ENCODE data around the gene TSKS.

- TF ChIP-seq, protein P1, sequence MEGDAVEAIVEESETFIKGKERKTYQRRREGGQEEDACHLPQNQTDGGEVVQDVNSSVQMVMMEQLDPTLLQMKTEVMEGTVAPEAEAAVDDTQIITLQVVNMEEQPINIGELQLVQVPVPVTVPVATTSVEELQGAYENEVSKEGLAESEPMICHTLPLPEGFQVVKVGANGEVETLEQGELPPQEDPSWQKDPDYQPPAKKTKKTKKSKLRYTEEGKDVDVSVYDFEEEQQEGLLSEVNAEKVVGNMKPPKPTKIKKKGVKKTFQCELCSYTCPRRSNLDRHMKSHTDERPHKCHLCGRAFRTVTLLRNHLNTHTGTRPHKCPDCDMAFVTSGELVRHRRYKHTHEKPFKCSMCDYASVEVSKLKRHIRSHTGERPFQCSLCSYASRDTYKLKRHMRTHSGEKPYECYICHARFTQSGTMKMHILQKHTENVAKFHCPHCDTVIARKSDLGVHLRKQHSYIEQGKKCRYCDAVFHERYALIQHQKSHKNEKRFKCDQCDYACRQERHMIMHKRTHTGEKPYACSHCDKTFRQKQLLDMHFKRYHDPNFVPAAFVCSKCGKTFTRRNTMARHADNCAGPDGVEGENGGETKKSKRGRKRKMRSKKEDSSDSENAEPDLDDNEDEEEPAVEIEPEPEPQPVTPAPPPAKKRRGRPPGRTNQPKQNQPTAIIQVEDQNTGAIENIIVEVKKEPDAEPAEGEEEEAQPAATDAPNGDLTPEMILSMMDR (IDR thresholded peaks at IDR 0.05): no peak
- TF ChIP-seq POLR2A (IDR thresholded peaks at IDR 0.05) (no peak), EP300 (IDR thresholded peaks at IDR 0.05) (no peak)
These were observed 4.8 kb downstream of the TSKS start for GRCh38 chr19:49758292-49758691.
